Subcutaneous adipose tissue (tissue), 4 donors: ENCODE measurements around the gene SACS. TPM values are rescaled to one million over a fixed set of nuclear protein-coding genes. Genes with fewer than 3 reads are reported as not detected.

Source experiments
- total RNA-seq, 4 donors: library from RNA; depleted of rRNA; stranded (reverse); fragments of >200 nt; gene quantifications; one replicate each; pipeline ENCODE4 v1.1.0, GENCODE V29; 2016
- TF ChIP-seq, protein P1 (sequence below): fragments of 450-650 bp; IDR thresholded peaks from one replicate; pipeline ENCODE4 v1.5.1; 2016; ENCODE audit warnings: low read depth, mild to moderate bottlenecking, control low read depth, antibody characterized with exemption, moderate library complexity

SACS gene
- total RNA-seq, 4 donors from 2014 or later: 16.6 to 25.0 (median 19.9) TPM

DNA sequence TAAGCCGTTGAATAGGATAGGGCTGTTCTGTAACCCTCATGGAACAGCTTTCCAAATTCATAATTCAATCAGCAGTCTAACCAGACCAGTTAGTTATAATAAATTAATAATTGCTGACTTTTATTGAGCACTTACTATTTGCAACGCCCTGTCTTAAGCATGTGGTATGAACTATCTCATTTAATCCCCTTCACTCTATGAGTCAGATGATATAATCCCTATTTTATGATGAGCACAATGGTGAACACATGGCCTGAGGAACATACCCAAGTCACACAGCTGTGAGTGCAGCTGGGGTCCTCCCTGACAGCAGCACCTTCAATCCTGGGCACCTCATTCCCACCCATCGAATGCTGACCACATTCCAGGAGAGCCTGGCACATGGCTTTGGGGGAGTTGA lies 28.0 kb upstream of the SACS start:
- TF ChIP-seq, protein P1, sequence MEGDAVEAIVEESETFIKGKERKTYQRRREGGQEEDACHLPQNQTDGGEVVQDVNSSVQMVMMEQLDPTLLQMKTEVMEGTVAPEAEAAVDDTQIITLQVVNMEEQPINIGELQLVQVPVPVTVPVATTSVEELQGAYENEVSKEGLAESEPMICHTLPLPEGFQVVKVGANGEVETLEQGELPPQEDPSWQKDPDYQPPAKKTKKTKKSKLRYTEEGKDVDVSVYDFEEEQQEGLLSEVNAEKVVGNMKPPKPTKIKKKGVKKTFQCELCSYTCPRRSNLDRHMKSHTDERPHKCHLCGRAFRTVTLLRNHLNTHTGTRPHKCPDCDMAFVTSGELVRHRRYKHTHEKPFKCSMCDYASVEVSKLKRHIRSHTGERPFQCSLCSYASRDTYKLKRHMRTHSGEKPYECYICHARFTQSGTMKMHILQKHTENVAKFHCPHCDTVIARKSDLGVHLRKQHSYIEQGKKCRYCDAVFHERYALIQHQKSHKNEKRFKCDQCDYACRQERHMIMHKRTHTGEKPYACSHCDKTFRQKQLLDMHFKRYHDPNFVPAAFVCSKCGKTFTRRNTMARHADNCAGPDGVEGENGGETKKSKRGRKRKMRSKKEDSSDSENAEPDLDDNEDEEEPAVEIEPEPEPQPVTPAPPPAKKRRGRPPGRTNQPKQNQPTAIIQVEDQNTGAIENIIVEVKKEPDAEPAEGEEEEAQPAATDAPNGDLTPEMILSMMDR: no peak

DNA sequence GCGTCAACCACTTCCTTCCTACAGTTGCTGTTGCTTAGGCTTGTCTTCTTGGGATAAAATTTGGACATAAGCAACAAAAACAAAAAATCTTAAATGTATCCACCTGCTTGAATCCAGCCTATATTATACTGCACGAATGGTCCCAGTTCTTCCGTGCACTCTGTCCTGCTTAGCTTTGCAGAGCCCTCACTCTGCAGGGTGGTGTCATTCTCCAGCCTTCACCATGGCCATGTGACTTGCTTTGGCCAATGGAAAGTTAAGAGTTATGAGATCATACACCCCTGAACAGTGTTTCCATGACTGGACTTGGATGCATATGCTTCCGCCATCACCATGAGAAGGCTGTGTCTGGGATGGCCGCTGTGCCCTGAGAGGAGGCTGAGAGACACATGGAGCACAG lies 27.4 kb upstream of the SACS start:
- TF ChIP-seq, protein P1: no peak

DNA sequence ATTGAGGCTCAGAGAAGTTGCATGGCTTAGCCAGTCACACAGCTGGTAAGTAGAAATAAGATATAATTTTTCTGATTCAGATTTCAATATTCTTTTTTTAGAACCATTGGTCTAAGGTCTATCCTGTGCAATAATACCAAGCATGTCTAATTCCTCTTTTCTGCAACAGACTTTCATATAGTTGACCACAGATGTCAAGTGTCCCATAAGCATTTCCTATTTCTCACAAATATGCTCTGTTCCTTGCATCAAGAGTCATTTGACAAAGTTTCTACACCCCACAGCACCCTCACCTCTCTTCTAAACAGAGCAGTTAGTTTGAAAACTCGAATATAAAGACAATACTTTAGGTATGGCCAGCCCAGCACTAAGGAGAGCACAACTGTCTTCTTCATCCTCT lies 26.8 kb upstream of the SACS start:
- TF ChIP-seq, protein P1: no peak

- TF ChIP-seq, protein P1: no peak
Observed at GRCh38 chr13:23458989-23459388, 25.5 kb upstream of the SACS start.

DNA sequence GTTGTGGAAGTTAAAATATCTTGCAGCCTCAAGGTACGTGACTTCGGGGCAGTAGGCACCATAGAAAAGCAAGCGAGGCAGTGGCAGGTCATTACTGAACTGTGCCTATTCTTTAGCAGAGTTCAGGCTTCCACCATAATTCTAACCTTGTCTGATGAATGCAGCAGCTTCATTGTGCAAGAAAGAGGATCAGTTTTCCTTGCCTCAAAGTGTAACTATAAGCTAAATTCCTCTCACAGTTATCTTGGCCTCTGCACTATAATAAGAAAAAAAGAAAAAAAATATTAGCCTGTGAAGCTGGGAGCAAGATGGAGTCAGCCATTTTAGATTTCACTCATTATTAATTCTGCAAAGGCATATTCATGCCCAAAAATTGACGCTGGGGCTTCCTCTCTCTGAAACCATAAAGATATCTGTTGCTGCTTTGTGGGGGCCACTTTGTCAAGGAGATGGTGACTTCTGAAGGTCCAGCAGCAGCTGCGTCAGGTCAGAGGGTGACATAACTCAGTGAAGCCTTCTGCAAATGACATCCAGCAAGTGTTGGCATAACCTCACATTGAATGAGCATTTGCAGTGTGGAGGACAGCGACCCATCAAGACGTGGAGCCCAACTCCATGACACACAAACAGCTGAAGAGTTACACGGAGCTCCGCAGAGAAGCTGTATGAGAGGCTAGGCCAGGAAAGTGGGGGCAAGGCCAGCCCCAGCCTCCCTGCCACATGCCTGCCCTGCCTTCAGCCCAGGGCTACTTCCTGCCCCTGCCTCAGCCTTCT lies 23.1 kb upstream of the SACS start:
- TF ChIP-seq, protein P1: no peak

GRCh38 chr13:23455401-23456185 lies 22.1 kb upstream of the SACS start:
- TF ChIP-seq, protein P1: no peak

DNA sequence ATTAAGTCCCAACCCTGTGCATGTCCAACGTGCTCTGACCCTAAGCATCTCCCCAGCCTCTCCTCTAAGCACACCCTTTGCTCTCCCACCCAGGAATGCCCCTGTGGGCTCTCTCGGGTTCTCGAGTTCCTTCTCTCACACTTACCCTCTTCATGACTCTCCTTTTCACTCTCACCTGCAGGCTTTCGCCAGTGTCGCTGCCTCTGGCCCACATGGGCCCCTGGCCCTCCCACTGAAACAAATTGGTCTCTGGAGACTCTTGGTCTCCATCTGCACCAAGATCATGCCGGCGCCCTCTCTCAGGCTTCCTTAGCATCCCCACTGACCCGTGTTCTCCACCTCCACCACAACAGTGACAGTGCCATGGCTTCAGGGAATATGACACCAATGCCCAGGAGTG lies 19.6 kb upstream of the SACS start:
- TF ChIP-seq, protein P1: no peak
